ENCODE measurements around the gene ZSWIM9. TPM values are rescaled to one million over a fixed set of nuclear protein-coding genes. Genes with fewer than 3 reads are reported as not detected.
A peak's percentile ranks its signal among the peaks of the same experiment; 100 is the strongest.

Gene ZSWIM9
- polyA plus RNA-seq, 1 of the 3 experiments (the other 2 are of a cell fraction) = 2.2 TPM

DNA sequence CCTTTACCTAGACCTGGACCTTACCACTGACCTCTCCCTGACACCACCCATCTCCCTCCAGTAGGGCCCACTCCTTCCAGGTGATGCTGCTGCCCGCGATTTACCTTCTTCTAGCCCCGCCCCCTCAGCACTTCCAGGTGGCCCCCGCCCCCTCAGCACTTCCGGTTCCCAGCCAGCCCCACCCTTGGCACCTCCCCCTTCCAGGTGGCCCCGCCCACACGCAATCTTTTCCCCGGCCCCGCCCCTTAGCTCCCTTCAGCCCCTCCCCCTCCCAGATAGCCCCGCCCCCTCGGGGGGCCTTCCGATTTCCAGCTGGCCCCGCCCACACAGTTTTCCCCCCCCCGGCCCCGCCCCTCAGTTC lies 922 bp upstream of the ZSWIM9 start:
- Histone ChIP-seq H3K9me3 (no peaks in the 10 kb centered on the region), H3K4me3 (ENCODE audit: low read depth in 2 of 2, low read length in 1 of 2) (peak overlapping the region; percentile 73 to 100), H3K9me2 (no peaks in the 10 kb centered on the region), H3K4me2 (peak overlapping the region; percentile 99), H3K9ac (peak overlapping the region; percentile 88; the same call in 1 of the 2 replicates), H3K27ac (ENCODE audit: low read depth in 2 of 2, low read length in 1 of 2) (peak overlapping the region; percentile 64 to 83; a peak in 2 of 4 replicates), H3K4me1 (ENCODE audit: control insufficient read depth in 1 of 2, insufficient read depth in 2 of 2, low read depth in 1 of 2, low read length in 1 of 2) (peaks cover 10 to 12% of the 10 kb centered on the region in 2 experiments; a peak in 1 of 4 replicates), H3K36me3 (replicated peaks in 1 of 2; ENCODE audit: control insufficient read depth in 1 of 2, insufficient read depth in 2 of 2, low read length in 1 of 2) (peaks cover 9 to 21% of the 10 kb centered on the region in 2 experiments), H3K27me3 (ENCODE audit: insufficient read depth) (no peaks in the 10 kb centered on the region), H3F3A (replicated peaks; ENCODE audit: insufficient read depth) (peaks cover 8% of the 10 kb centered on the region), H3K79me2 (ENCODE audit: insufficient read depth) (peaks cover 46% of the 10 kb centered on the region), H4K20me1 (ENCODE audit: insufficient read depth) (no peaks in the 10 kb centered on the region), H2AFZ (ENCODE audit: low read depth) (peak overlapping the region; percentile 77)
- TF ChIP-seq EZH2phosphoT487 (IDR thresholded peaks at IDR 0.05; ENCODE audit: borderline replicate concordance, low read depth) = no peak
- no peak for TF ChIP-seq NRF1 (IDR thresholded peaks at IDR 0.05; ENCODE audit: low read depth, low read length)
- TF ChIP-seq GABPA (IDR thresholded peaks at IDR 0.05; ENCODE audit: low read depth) = peak; percentile 58; the same call in 1 of the 2 replicates
- no peak for TF ChIP-seq RFX5 (IDR thresholded peaks at IDR 0.05; ENCODE audit: low read length)
- TF ChIP-seq ELF1 (IDR thresholded peaks at IDR 0.05) = peak; percentile 37; the same call in 1 of the 2 replicates
- no peak for TF ChIP-seq RAD21 (IDR thresholded peaks at IDR 0.05; ENCODE audit: low read length)
- 4% methylated on average over 15 of the region's 15 CpGs for WGBS (ENCODE audit: low lambda C conversion rate)
- CTCF ChIA-PET = interaction anchor here (0.6 to 1.3 kb wide), 3 partner anchors 17 to 91 kb away, joined by 3 to 5 read pairs (median 3); no protein-coding TSS in a partner anchor
- POLR2A ChIA-PET = interaction anchor here (1.0 kb wide), 2 partner anchors 34 to 59 kb away, joined by 3 to 4 read pairs; no protein-coding TSS in a partner anchor
- peak; percentile 97 for DNase-seq

DNA sequence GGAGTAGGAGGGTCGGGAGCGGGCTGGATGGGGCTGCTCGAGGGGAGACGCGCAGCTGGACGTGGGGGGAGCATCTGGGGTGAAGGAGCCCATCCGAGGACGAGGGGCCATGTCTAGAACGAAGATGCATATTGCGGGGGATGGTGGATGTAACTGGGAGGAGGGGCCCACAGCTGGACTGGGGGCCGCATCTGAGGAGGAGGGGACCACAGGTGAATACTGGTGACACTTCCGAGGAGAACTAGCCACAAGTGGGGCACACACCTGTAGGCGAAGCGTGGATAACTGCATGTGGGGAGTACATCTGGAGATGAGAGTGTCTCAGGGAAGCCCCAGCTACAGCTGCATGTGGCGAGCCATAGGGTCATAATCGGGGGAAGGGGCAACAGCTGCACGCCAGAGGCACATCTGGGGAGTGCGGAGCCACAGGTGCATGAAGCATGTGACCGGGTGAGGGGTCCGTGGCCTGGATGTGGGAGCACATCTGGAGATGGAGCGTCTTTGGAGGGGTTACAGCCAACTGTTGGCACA lies 402 bp downstream of the ZSWIM9 start:
- Histone ChIP-seq H3K27ac (ENCODE audit: low read depth in 2 of 2, low read length in 1 of 2) (peak overlapping the region in 1 of 2 experiments; percentile 97; a peak in 2 of 4 replicates), H3K4me1 (ENCODE audit: control insufficient read depth in 1 of 2, insufficient read depth in 2 of 2, low read depth in 1 of 2, low read length in 1 of 2) (peaks cover 10 to 12% of the 10 kb centered on the region in 2 experiments; a peak in 1 of 4 replicates), H3K9me2 (no peaks in the 10 kb centered on the region), H4K20me1 (ENCODE audit: insufficient read depth) (no peaks in the 10 kb centered on the region), H3K9me3 (no peaks in the 10 kb centered on the region), H2AFZ (ENCODE audit: low read depth) (0 out of 2 replicates have a peak overlapping the region, but pooled peaks have one; percentile 26), H3K9ac (peak overlapping the region; percentile 88), H3K36me3 (replicated peaks in 1 of 2; ENCODE audit: control insufficient read depth in 1 of 2, insufficient read depth in 2 of 2, low read length in 1 of 2) (peaks cover 12 to 25% of the 10 kb centered on the region in 2 experiments), H3K79me2 (ENCODE audit: insufficient read depth) (peaks cover 44% of the 10 kb centered on the region), H3F3A (replicated peaks; ENCODE audit: insufficient read depth) (peaks cover 8% of the 10 kb centered on the region), H3K4me2 (peak overlapping the region; percentile 99), H3K4me3 (ENCODE audit: low read depth in 2 of 2, low read length in 1 of 2) (peak overlapping the region; percentile 73 to 100), H3K27me3 (ENCODE audit: insufficient read depth) (no peaks in the 10 kb centered on the region)
- CTCF ChIA-PET = interaction anchor here (0.5 to 1.7 kb wide), 4 partner anchors 18 to 1273 kb away, joined by 3 to 5 read pairs (median 4); no protein-coding TSS in a partner anchor
- DNase-seq = peak; percentile 64
- under 1% methylated on average over 16 of the region's 21 CpGs for WGBS (ENCODE audit: low lambda C conversion rate)
- POLR2A ChIA-PET = interaction anchor here (1.8 kb wide), 1 partner anchor 33 kb away, joined by 11 read pairs; no protein-coding TSS in a partner anchor
- TF ChIP-seq, protein P1, sequence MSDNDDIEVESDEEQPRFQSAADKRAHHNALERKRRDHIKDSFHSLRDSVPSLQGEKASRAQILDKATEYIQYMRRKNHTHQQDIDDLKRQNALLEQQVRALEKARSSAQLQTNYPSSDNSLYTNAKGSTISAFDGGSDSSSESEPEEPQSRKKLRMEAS (IDR thresholded peaks at IDR 0.05; ENCODE audit: low read depth) = no peak
- peak; percentile 25; the same call in 1 of the 2 replicates for TF ChIP-seq MXI1 (IDR thresholded peaks at IDR 0.05; ENCODE audit: low read depth, low read length)

DNA sequence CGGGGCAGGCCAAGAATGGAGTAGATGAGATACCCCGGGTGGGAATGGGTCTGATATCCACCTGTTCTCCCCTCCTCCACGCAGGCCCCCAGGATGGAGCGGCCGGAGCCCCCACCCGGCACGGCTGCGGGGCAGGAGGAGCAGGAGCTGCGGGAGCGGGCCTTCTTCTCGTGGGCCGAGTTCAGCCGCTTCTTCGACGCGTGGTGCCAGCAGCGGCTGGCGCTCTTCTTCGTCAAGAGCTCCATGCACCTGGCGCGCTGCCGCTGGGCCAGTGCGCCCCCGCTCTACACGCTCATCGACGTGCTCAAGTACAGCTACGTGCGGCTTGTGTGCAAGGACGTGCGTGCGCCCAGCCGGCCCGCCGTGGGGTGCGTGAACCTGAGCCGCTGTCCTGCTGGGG lies 1.2 kb downstream of the ZSWIM9 start:
- Histone ChIP-seq H2AFZ (ENCODE audit: low read depth) (no peak overlapping the region), H3K9me3 (no peaks in the 10 kb centered on the region), H3K79me2 (ENCODE audit: insufficient read depth) (peaks cover 42% of the 10 kb centered on the region), H3K27me3 (ENCODE audit: insufficient read depth) (no peaks in the 10 kb centered on the region), H3K4me3 (ENCODE audit: low read depth in 2 of 2, low read length in 1 of 2) (peak overlapping the region in 1 of 2 experiments; percentile 73; a peak in 1 of 4 replicates), H3K9ac (no peak overlapping the region), H3K9me2 (no peaks in the 10 kb centered on the region), H3K27ac (ENCODE audit: low read depth in 2 of 2, low read length in 1 of 2) (no peak overlapping the region), H3K4me1 (ENCODE audit: control insufficient read depth in 1 of 2, insufficient read depth in 2 of 2, low read depth in 1 of 2, low read length in 1 of 2) (peaks cover 10 to 12% of the 10 kb centered on the region in 2 experiments; a peak in 1 of 4 replicates), H3F3A (replicated peaks; ENCODE audit: insufficient read depth) (peaks cover 8% of the 10 kb centered on the region), H3K4me2 (no peak overlapping the region), H3K36me3 (replicated peaks in 1 of 2; ENCODE audit: control insufficient read depth in 1 of 2, insufficient read depth in 2 of 2, low read length in 1 of 2) (peaks cover 12 to 25% of the 10 kb centered on the region in 2 experiments), H4K20me1 (ENCODE audit: insufficient read depth) (no peaks in the 10 kb centered on the region)
- WGBS (ENCODE audit: low lambda C conversion rate) = 92% methylated on average over 25 of the region's 37 CpGs
- TF ChIP-seq POLR2AphosphoS5 (IDR thresholded peaks at IDR 0.05; ENCODE audit: low read depth, low read length) = no peak
- TF ChIP-seq EZH2phosphoT487 (IDR thresholded peaks at IDR 0.05; ENCODE audit: borderline replicate concordance, low read depth) = no peak
- TF ChIP-seq, protein P2, sequence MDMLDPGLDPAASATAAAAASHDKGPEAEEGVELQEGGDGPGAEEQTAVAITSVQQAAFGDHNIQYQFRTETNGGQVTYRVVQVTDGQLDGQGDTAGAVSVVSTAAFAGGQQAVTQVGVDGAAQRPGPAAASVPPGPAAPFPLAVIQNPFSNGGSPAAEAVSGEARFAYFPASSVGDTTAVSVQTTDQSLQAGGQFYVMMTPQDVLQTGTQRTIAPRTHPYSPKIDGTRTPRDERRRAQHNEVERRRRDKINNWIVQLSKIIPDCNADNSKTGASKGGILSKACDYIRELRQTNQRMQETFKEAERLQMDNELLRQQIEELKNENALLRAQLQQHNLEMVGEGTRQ (IDR thresholded peaks at IDR 0.05; ENCODE audit: borderline replicate concordance, low read depth, low read length) = no peak
- TF ChIP-seq EP300 (IDR thresholded peaks at IDR 0.05; ENCODE audit: borderline replicate concordance in 1 of 2, low read depth in 1 of 2, low read length in 1 of 2) = no peak
- TF ChIP-seq NRF1 (IDR thresholded peaks at IDR 0.05; ENCODE audit: low read depth, low read length) = no peak
- no peak for DNase-seq
- CTCF ChIA-PET = interaction anchor here (1.7 kb wide), 1 partner anchor 19 kb away, joined by 5 read pairs; no protein-coding TSS in a partner anchor
- POLR2A ChIA-PET = interaction anchor here (0.6 to 1.8 kb wide), 2 partner anchors 24 to 32 kb away, joined by 3 to 11 read pairs; no protein-coding TSS in a partner anchor

All from SK-N-SH (cell line).